HUES6 (cell line): ENCODE data around the gene DES.

Experiments used
- H3K27ac ChIP-seq: 2 replicates; pipeline ENCODE4 v1.7.0; 2013; ENCODE audit warnings: low read depth, mild to moderate bottlenecking, low read length, inconsistent platforms
- H3K27me3 ChIP-seq: 2 replicates; pipeline ENCODE4 v1.6.1; 2013; ENCODE audit warnings: low read length; ENCODE audit not compliant: control insufficient read depth, insufficient read depth
- H3K36me3 ChIP-seq: 2 replicates; pipeline ENCODE4 v1.6.1; 2013; ENCODE audit warnings: low read length; ENCODE audit not compliant: control insufficient read depth, insufficient read depth
- H3K4me1 ChIP-seq: 2 replicates; pipeline ENCODE4 v1.6.1; 2013; ENCODE audit warnings: low read length; ENCODE audit not compliant: control insufficient read depth, insufficient read depth
- H3K4me3 ChIP-seq: 2 replicates; pipeline ENCODE4 v1.5.1; 2013; ENCODE audit warnings: low read depth, low read length
- H3K9ac ChIP-seq: one replicate; pipeline ENCODE4 v1.6.1; 2013; ENCODE audit warnings: mild to moderate bottlenecking, low read length
- H3K9me3 ChIP-seq: 2 replicates; pipeline ENCODE4 v1.6.1; 2013; ENCODE audit warnings: low read depth, low read length; ENCODE audit not compliant: control insufficient read depth, insufficient read depth

DES gene

DNA sequence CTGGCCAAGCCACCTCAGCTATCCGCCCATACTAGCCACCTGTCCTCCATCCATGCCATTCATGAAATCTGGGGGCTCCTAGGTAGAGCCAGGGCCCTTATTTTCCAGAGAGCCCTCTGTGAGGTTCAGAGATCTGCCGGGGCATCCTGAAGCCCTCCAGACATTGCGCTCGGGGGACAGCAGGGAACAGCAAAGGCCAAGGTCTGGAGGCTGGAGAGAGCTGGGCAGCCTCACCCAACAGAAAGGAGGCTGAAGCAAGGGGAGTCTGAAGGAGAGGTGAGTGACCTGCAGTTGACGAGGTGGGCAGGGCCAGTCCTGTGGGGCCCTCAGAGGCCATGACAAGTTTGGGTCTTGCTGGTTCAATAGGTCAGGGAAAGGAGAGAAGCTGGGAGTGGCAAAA, 8.6 kb upstream of the DES start:
- Histone ChIP-seq H3K27ac (no peak overlapping the region), H3K4me1 (peaks cover 11% of the 10 kb centered on the region), H3K9ac (no peak overlapping the region), H3K9me3 (peaks cover 3% of the 10 kb centered on the region; the same call in 1 of the 2 replicates), H3K4me3 (no peak overlapping the region), H3K27me3 (no peaks in the 10 kb centered on the region), H3K36me3 (no peaks in the 10 kb centered on the region)

DNA sequence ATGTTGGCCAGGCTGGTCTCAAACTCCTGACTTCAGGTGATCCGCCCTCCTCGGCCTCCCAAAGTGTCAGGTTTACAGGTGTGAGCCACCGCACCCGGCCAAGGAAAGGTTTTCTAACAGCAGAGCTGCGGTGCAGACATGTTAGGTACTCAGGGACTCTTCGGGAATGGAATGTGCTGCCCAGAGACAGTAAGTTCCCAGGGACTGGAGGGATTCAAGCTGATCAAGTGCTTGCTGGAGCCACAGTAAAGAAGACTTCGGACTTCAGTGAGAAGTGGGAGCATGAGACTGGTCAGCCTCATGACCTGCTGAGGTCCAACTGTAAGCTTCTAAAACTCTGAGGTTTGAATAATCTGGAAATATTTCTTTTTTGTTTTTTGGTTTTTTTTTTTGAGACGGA, 7.8 kb upstream of the DES start:
- Histone ChIP-seq H3K9me3 (peaks cover 3% of the 10 kb centered on the region; the same call in 1 of the 2 replicates), H3K27ac (no peak overlapping the region), H3K4me1 (peaks cover 5% of the 10 kb centered on the region; the same call in 1 of the 2 replicates), H3K4me3 (no peak overlapping the region), H3K27me3 (no peaks in the 10 kb centered on the region), H3K9ac (no peak overlapping the region), H3K36me3 (no peaks in the 10 kb centered on the region)

GRCh38 chr2:219414857-219415256, 3.3 kb upstream of the DES start:
- H3K4me1 ChIP-seq: peaks cover 33% of the 10 kb centered on the region
- peaks cover 15% of the 10 kb centered on the region; the same call in 1 of the 2 replicates for H3K27me3 ChIP-seq
- no peak overlapping the region for H3K9ac ChIP-seq
- peaks cover 3% of the 10 kb centered on the region; the same call in 1 of the 2 replicates for H3K9me3 ChIP-seq
- H3K36me3 ChIP-seq: no peaks in the 10 kb centered on the region
- H3K4me3 ChIP-seq: no peak overlapping the region
- no peak overlapping the region for H3K27ac ChIP-seq

DNA sequence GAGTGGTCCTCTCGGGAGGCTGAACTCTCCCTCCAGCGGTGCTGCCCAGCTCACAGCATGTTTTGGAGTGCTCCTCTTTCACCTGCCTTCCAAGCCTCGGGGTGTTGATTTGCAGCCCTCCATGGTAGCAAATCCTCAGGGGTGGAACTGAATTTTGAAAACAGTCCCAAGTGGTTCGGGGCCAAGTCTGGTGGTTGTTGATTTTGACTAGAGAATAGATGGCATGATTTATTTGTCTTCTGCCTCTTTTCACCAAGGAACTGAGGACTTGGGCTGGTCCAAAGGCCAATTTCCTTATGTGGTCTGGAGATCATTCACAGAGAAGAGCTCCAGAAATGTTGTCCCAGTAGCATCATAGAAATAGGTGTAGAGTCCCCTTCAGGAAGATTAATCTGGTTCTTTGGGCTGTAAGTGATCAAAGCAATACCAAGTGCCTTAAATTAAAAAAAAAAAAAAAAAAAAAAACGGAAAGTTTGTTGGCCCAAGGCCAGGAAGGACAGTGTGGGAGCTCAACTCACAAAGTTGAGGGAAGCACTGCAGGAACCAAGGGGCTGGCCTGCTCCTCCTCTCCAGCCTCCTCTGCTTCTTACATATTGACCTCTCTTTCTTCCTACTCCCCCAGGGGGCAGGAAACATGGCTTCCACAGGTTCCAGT, 2.5 kb upstream of the DES start:
- Histone ChIP-seq H3K9me3 (peaks cover 3% of the 10 kb centered on the region; the same call in 1 of the 2 replicates), H3K4me3 (no peak overlapping the region)

GRCh38 chr2:219416235-219416602, 2.0 kb upstream of the DES start:
- peaks cover 33% of the 10 kb centered on the region for H3K4me1 ChIP-seq
- H3K36me3 ChIP-seq: no peaks in the 10 kb centered on the region
- no peak overlapping the region for H3K9ac ChIP-seq
- peaks cover 15% of the 10 kb centered on the region; the same call in 1 of the 2 replicates for H3K27me3 ChIP-seq
- no peak overlapping the region for H3K4me3 ChIP-seq
- peaks cover 3% of the 10 kb centered on the region; the same call in 1 of the 2 replicates for H3K9me3 ChIP-seq
- H3K27ac ChIP-seq: no peak overlapping the region

More for the DNA sequence above, 2.5 kb upstream of the DES start:
- Histone ChIP-seq H3K27ac (no peak overlapping the region), H3K27me3 (peaks cover 15% of the 10 kb centered on the region; the same call in 1 of the 2 replicates), H3K9ac (no peak overlapping the region), H3K36me3 (no peaks in the 10 kb centered on the region), H3K4me1 (peaks cover 33% of the 10 kb centered on the region)

GRCh38 chr2:219416938-219417337, 1.2 kb upstream of the DES start:
- H3K9ac ChIP-seq: no peak overlapping the region
- peaks cover 15% of the 10 kb centered on the region; the same call in 1 of the 2 replicates for H3K27me3 ChIP-seq
- no peak overlapping the region for H3K27ac ChIP-seq
- H3K4me1 ChIP-seq: peaks cover 33% of the 10 kb centered on the region
- H3K9me3 ChIP-seq: peaks cover 3% of the 10 kb centered on the region; the same call in 1 of the 2 replicates
- no peak overlapping the region for H3K4me3 ChIP-seq
- H3K36me3 ChIP-seq: no peaks in the 10 kb centered on the region

DNA sequence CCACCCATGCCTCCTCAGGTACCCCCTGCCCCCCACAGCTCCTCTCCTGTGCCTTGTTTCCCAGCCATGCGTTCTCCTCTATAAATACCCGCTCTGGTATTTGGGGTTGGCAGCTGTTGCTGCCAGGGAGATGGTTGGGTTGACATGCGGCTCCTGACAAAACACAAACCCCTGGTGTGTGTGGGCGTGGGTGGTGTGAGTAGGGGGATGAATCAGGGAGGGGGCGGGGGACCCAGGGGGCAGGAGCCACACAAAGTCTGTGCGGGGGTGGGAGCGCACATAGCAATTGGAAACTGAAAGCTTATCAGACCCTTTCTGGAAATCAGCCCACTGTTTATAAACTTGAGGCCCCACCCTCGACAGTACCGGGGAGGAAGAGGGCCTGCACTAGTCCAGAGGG, 803 bp upstream of the DES start:
- peaks cover 15% of the 10 kb centered on the region; the same call in 1 of the 2 replicates for H3K27me3 ChIP-seq
- peaks cover 2% of the 10 kb centered on the region; the same call in 1 of the 2 replicates for H3K9me3 ChIP-seq
- H3K36me3 ChIP-seq: no peaks in the 10 kb centered on the region
- H3K4me1 ChIP-seq: peaks cover 33% of the 10 kb centered on the region
- no peak overlapping the region for H3K27ac ChIP-seq
- H3K4me3 ChIP-seq: no peak overlapping the region
- H3K9ac ChIP-seq: no peak overlapping the region

DNA sequence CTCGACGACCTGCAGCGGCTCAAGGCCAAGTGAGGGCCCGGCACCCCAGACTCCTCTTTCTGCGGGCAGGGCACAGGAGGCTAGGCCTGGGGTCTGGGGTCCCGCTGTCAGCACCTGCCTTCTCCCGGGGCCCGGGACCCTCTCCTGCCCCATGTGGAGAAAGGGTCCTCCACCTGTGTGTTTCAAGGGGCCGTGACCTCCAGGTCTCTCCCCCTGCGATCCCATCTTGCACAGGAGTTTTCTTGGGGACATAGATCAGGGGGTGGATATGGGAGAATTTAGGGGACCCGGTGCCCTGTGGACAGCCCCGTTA, 791 bp downstream of the DES start:
- H3K27me3 ChIP-seq: peaks cover 15% of the 10 kb centered on the region; the same call in 1 of the 2 replicates
- H3K9ac ChIP-seq: no peak overlapping the region
- peaks cover 33% of the 10 kb centered on the region for H3K4me1 ChIP-seq
- peak overlapping the region; percentile 36; the same call in 1 of the 2 replicates for H3K4me3 ChIP-seq
- H3K27ac ChIP-seq: no peak overlapping the region
- H3K36me3 ChIP-seq: no peaks in the 10 kb centered on the region
- no peaks in the 10 kb centered on the region for H3K9me3 ChIP-seq

- Histone ChIP-seq H3K4me1 (peaks cover 33% of the 10 kb centered on the region), H3K27me3 (peaks cover 15% of the 10 kb centered on the region; the same call in 1 of the 2 replicates), H3K27ac (no peak overlapping the region), H3K4me3 (no peak overlapping the region), H3K9ac (no peak overlapping the region), H3K36me3 (no peaks in the 10 kb centered on the region), H3K9me3 (no peaks in the 10 kb centered on the region)
These were observed 1.4 kb downstream of the DES start for GRCh38 chr2:219419331-219420197.

DNA sequence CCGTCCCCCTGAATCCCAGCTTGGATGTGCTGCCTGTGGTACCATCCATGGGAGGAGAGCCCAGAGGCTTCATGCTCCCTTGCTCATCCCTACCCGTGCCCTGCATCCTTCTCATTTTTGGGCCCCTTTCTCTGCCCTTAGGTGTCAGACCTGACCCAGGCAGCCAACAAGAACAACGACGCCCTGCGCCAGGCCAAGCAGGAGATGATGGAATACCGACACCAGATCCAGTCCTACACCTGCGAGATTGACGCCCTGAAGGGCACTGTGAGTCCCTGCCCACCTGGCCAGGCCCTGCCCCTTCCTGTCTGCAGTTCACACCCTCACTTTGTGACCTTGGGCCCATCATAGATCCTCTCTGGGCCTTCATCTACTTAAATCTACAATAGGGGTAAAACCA, 2.5 kb downstream of the DES start:
- Histone ChIP-seq H3K9ac (no peak overlapping the region), H3K36me3 (no peaks in the 10 kb centered on the region), H3K27me3 (peaks cover 15% of the 10 kb centered on the region; the same call in 1 of the 2 replicates), H3K27ac (no peak overlapping the region), H3K9me3 (no peaks in the 10 kb centered on the region), H3K4me3 (no peak overlapping the region), H3K4me1 (peaks cover 29% of the 10 kb centered on the region)

- Histone ChIP-seq H3K27ac (no peak overlapping the region), H3K4me1 (peaks cover 22% of the 10 kb centered on the region), H3K27me3 (peaks cover 15% of the 10 kb centered on the region; the same call in 1 of the 2 replicates), H3K36me3 (no peaks in the 10 kb centered on the region), H3K9me3 (no peaks in the 10 kb centered on the region), H3K9ac (no peak overlapping the region), H3K4me3 (no peak overlapping the region)
These were observed 3.1 kb downstream of the DES start for GRCh38 chr2:219421323-219421722.
